Neural progenitor cell (in vitro differentiated cells): Measurements from ENCODE around the gene ADAMTS14. TPM values are rescaled to one million over a fixed set of nuclear protein-coding genes. Genes with fewer than 3 reads are reported as not detected.

Experiments
- DNase-seq: peaks from one replicate; pipeline ENCODE4 v3.0.0-alpha.2; 2016; ENCODE audit warnings: low spot score
- H2AFZ ChIP-seq: fragments of 200-600 bp; sonication (generic); replicated peaks from 2 replicates; pipeline ENCODE4 v1.6.1; 2016; ENCODE audit warnings: antibody characterized with exemption
- H3F3A ChIP-seq: fragments of 200-600 bp; sonication (generic); 2 replicates; pipeline ENCODE4 v1.6.1; 2016; ENCODE audit warnings: antibody characterized with exemption, low read depth
- H3K27ac ChIP-seq: fragments of 200-600 bp; sonication (generic); 2 replicates; pipeline ENCODE4 v1.5.1; 2016; ENCODE audit warnings: mild to moderate bottlenecking
- H3K27me3 ChIP-seq: fragments of 200-600 bp; sonication (generic); 2 replicates; pipeline ENCODE4 v1.6.1; 2016; ENCODE audit warnings: mild to moderate bottlenecking, moderate library complexity
- H3K36me3 ChIP-seq: fragments of 200-600 bp; sonication (generic); 2 replicates; pipeline ENCODE4 v1.5.1; 2016
- H3K4me1 ChIP-seq: fragments of 200-600 bp; sonication (generic); 2 replicates; pipeline ENCODE4 v1.6.1; 2016; ENCODE audit warnings: mixed run types
- H3K4me2 ChIP-seq: fragments of 200-600 bp; sonication (generic); 2 replicates; pipeline ENCODE4 v1.6.1; 2016
- H3K4me3 ChIP-seq: fragments of 200-600 bp; sonication (generic); 2 replicates; pipeline ENCODE4 v1.5.1; 2016
- H3K79me2 ChIP-seq: fragments of 200-600 bp; sonication (generic); 2 replicates; pipeline ENCODE4 v1.6.1; 2016; ENCODE audit warnings: low read depth
- H3K9ac ChIP-seq: fragments of 200-600 bp; sonication (generic); 2 replicates; pipeline ENCODE4 v1.6.1; 2016
- H3K9me3 ChIP-seq: fragments of 200-600 bp; sonication (generic); 2 replicates; pipeline ENCODE4 v1.5.1; 2016; ENCODE audit warnings: low read depth
- H4K20me1 ChIP-seq: fragments of 200-600 bp; sonication (generic); 2 replicates; pipeline ENCODE4 v1.6.1; 2016; ENCODE audit warnings: low read depth
- H3K27ac Mint-ChIP-seq: 3 replicates; pipeline ENCODE4 v1.8.0; 2021; ENCODE audit warnings: mixed read lengths
- H3K27me3 Mint-ChIP-seq: 2 replicates; pipeline ENCODE4 v1.8.0; 2022; ENCODE audit warnings: low read depth, mild to moderate bottlenecking, inconsistent platforms, moderate library complexity, mixed read lengths; ENCODE audit not compliant: insufficient read depth
- H3K36me3 Mint-ChIP-seq: 3 replicates; pipeline ENCODE4 v1.8.0; 2021; ENCODE audit warnings: mixed read lengths
- H3K4me1 Mint-ChIP-seq: 3 replicates; pipeline ENCODE4 v1.8.0; 2021; ENCODE audit warnings: mixed read lengths
- H3K4me3 Mint-ChIP-seq: 3 replicates; pipeline ENCODE4 v1.8.0; 2021; ENCODE audit warnings: mild to moderate bottlenecking, moderate library complexity, mixed read lengths
- H3K9me3 Mint-ChIP-seq: 3 replicates; pipeline ENCODE4 v1.8.0; 2020; ENCODE audit warnings: mixed read lengths
- EZH2 ChIP-seq: fragments of 200-600 bp; sonication (generic); IDR thresholded peaks from 2 replicates; pipeline ENCODE4 v1.6.1; 2017; ENCODE audit warnings: antibody characterized with exemption, mild to moderate bottlenecking, moderate library complexity
- EZH2phosphoT487 ChIP-seq: fragments of 200-600 bp; sonication (generic); IDR thresholded peaks from 2 replicates; pipeline ENCODE4 v1.6.1; 2017; ENCODE audit warnings: antibody characterized with exemption
- total RNA-seq: library from RNA; depleted of rRNA; stranded (reverse); fragments of >200 nt; gene quantifications from 2 replicates; pipeline ENCODE4 v1.2.3, GENCODE V29; 2015; ENCODE audit warnings: low replicate concordance
- TF ChIP-seq, protein P1 (sequence below): fragments of 200-600 bp; sonication (generic); IDR thresholded peaks from 2 replicates; pipeline ENCODE4 v1.5.1; 2017; ENCODE audit warnings: antibody characterized with exemption, mild to moderate bottlenecking

Gene ADAMTS14
- total RNA-seq, 1 donor from 2014 or later, result not detected

DNA sequence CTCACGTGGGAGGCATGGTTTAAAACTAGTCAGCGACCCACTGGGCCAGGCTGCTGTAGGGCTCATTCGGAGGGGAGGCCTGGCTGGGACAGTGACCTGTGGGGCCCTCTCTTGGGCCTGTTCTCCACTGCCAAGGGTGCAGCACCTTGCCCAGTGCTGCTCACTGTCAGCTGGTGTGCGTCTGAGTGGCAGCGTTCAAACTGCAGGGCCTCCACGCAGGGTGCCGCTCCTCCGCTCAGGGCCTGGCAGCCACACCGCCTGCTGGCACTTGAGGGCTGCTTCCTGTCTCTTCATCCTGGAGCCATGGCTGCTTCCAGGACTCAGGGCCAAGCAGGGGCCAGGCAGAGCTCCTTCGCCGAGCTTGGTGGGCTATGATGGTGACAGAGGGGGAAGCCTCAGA is 18.3 kb downstream of the ADAMTS14 start:
- Histone ChIP-seq H3K4me2 (no peak overlapping the region), H3K9me3 (no peaks in the 10 kb centered on the region), H3K4me3 (no peak overlapping the region), H4K20me1 (no peaks in the 10 kb centered on the region), H3K27me3 (no peaks in the 10 kb centered on the region), H3K79me2 (no peaks in the 10 kb centered on the region), H3K9ac (no peak overlapping the region), H2AFZ (no peak overlapping the region), H3F3A (peaks cover 7% of the 10 kb centered on the region), H3K4me1 (peaks cover 10% of the 10 kb centered on the region), H3K27ac (no peak overlapping the region), H3K36me3 (no peaks in the 10 kb centered on the region)
- TF ChIP-seq EZH2 (no peak), EZH2phosphoT487 (no peak)
- TF ChIP-seq, protein P1, sequence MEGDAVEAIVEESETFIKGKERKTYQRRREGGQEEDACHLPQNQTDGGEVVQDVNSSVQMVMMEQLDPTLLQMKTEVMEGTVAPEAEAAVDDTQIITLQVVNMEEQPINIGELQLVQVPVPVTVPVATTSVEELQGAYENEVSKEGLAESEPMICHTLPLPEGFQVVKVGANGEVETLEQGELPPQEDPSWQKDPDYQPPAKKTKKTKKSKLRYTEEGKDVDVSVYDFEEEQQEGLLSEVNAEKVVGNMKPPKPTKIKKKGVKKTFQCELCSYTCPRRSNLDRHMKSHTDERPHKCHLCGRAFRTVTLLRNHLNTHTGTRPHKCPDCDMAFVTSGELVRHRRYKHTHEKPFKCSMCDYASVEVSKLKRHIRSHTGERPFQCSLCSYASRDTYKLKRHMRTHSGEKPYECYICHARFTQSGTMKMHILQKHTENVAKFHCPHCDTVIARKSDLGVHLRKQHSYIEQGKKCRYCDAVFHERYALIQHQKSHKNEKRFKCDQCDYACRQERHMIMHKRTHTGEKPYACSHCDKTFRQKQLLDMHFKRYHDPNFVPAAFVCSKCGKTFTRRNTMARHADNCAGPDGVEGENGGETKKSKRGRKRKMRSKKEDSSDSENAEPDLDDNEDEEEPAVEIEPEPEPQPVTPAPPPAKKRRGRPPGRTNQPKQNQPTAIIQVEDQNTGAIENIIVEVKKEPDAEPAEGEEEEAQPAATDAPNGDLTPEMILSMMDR, result no peak
- peaks cover 7% of the 10 kb centered on the region for H3K9me3 Mint-ChIP-seq
- peaks cover 13% of the 10 kb centered on the region for H3K4me1 Mint-ChIP-seq
- H3K4me3 Mint-ChIP-seq, result no peak overlapping the region
- H3K36me3 Mint-ChIP-seq, result no peaks in the 10 kb centered on the region
- no peaks in the 10 kb centered on the region for H3K27me3 Mint-ChIP-seq
- no peak overlapping the region for H3K27ac Mint-ChIP-seq
- no peak for DNase-seq

DNA sequence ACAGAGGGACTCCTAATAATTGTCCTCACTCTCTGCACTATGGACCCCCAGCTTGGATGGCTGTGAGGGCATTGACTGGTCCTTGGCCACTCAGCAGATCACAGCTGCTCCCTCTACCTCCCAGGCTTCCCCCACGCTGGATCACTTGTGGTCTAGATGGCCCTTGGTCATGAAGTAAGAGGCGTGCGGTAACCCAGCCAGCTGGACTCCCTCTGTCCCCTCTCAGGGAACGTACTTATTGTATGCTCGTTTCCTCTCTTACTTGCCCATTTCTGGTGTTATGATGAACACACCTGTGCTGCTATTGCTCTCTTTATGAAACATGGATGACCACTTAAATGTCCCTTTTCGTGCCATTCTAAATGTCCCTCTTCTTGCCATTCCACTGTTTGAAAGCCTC is 19.3 kb downstream of the ADAMTS14 start:
- H3K27ac Mint-ChIP-seq, result peak overlapping the region; percentile 4
- no peak overlapping the region for H3K27ac ChIP-seq
- H3K4me1 ChIP-seq, result peaks cover 10% of the 10 kb centered on the region

DNA sequence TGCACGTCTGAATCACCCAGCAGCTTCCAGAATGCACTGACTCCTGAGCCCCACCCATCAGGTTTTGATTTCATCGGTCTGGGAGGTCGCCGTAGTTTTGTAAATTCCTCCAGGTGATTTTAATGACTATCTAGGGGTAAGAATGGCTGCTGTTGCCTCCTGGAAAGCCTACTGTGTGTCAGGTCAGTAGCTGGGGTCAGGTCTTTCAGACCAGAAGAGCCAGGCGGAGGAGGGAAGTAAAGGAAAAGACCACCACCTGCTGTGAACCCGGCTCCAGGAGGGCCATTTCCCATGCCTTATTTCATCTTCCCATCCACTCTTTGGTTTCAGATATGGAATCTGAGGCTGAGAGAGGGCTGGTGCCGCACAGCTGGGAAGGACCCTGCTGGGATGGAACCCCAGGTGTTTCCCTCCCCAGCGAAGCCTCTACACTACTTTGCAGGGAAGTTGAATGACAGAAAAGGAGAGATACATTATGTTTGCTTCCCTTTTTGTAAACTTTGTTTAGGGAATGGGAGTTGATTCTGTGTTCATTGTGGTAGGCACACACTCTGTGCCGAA is 19.8 kb downstream of the ADAMTS14 start:
- Mint-ChIP-seq H3K4me1 (peaks cover 9% of the 10 kb centered on the region), H3K9me3 (peaks cover 3% of the 10 kb centered on the region), H3K36me3 (no peaks in the 10 kb centered on the region), H3K27me3 (no peaks in the 10 kb centered on the region), H3K27ac (peak overlapping the region; percentile 46), H3K4me3 (no peak overlapping the region)
- Histone ChIP-seq H3K4me1 (peaks cover 10% of the 10 kb centered on the region), H2AFZ (no peak overlapping the region), H4K20me1 (no peaks in the 10 kb centered on the region), H3K4me2 (peak overlapping the region; percentile 45), H3K27me3 (no peaks in the 10 kb centered on the region), H3K9ac (no peak overlapping the region), H3F3A (peaks cover 3% of the 10 kb centered on the region), H3K36me3 (no peaks in the 10 kb centered on the region), H3K79me2 (no peaks in the 10 kb centered on the region), H3K9me3 (no peaks in the 10 kb centered on the region), H3K4me3 (no peak overlapping the region), H3K27ac (no peak overlapping the region)
- peak; percentile 28 for DNase-seq
- TF ChIP-seq EZH2phosphoT487 (no peak), EZH2 (no peak)
- TF ChIP-seq, protein P1, result no peak

More for the DNA sequence above, 19.3 kb downstream of the ADAMTS14 start:
- Mint-ChIP-seq H3K4me3 (no peak overlapping the region), H3K4me1 (peaks cover 9% of the 10 kb centered on the region), H3K27me3 (no peaks in the 10 kb centered on the region), H3K9me3 (peaks cover 3% of the 10 kb centered on the region), H3K36me3 (no peaks in the 10 kb centered on the region)
- Histone ChIP-seq H3K27me3 (no peaks in the 10 kb centered on the region), H3K9ac (no peak overlapping the region), H3K4me3 (no peak overlapping the region), H2AFZ (no peak overlapping the region), H3F3A (peaks cover 3% of the 10 kb centered on the region), H4K20me1 (no peaks in the 10 kb centered on the region), H3K9me3 (no peaks in the 10 kb centered on the region), H3K79me2 (no peaks in the 10 kb centered on the region), H3K4me2 (peak overlapping the region; percentile 45), H3K36me3 (no peaks in the 10 kb centered on the region)
- no peak for TF ChIP-seq EZH2
- TF ChIP-seq, protein P1, result no peak
- TF ChIP-seq EZH2phosphoT487, result no peak
- DNase-seq, result no peak
